GM23338 (cell line): Measurements from ENCODE around the gene SCAANT1. TPM values are rescaled to one million over a fixed set of nuclear protein-coding genes. Genes with fewer than 3 reads are reported as not detected.
A peak's percentile ranks its signal among the peaks of the same experiment; 100 is the strongest.

Experiments
- ATAC-seq: fragments of 200-7000 bp; cut with Tn5 transposase; 3 replicates; pipeline ENCODE4 v1.9.1; 2020
- DNase-seq: peaks from one replicate; pipeline ENCODE4 v3.0.0-alpha.2; 2015; ENCODE audit warnings: low spot score
- H2AFZ ChIP-seq: fragments of 200-600 bp; sonication (generic); 2 replicates; pipeline ENCODE4 v1.8.0; 2016; ENCODE audit warnings: antibody characterized with exemption, mild to moderate bottlenecking, moderate library complexity
- H3F3A ChIP-seq: fragments of 200-600 bp; sonication (generic); replicated peaks from 2 replicates; pipeline ENCODE4 v1.8.0; 2017; ENCODE audit warnings: antibody characterized with exemption, mixed run types, low read depth
- H3K27ac ChIP-seq: fragments of 200-600 bp; sonication (generic); 2 replicates; pipeline ENCODE4 v1.6.1; 2016; ENCODE audit warnings: low read depth
- H3K27me3 ChIP-seq: fragments of 200-600 bp; sonication (generic); 2 replicates; pipeline ENCODE4 v1.8.0; 2016; ENCODE audit warnings: mild to moderate bottlenecking, mixed run types, moderate library complexity; ENCODE audit not compliant: insufficient read depth
- H3K36me3 ChIP-seq: fragments of 200-600 bp; sonication (generic); 2 replicates; pipeline ENCODE4 v1.8.0; 2016; ENCODE audit warnings: mild to moderate bottlenecking; ENCODE audit not compliant: insufficient read depth
- H3K4me1 ChIP-seq: fragments of 200-600 bp; sonication (generic); 2 replicates; pipeline ENCODE4 v1.8.0; 2016; ENCODE audit warnings: mild to moderate bottlenecking, moderate library complexity; ENCODE audit not compliant: insufficient read depth
- H3K4me2 ChIP-seq: fragments of 200-600 bp; sonication (generic); 2 replicates; pipeline ENCODE4 v1.7.1; 2017; ENCODE audit warnings: mixed run types
- H3K4me3 ChIP-seq: fragments of 200-600 bp; sonication (generic); 2 replicates; pipeline ENCODE4 v1.6.1; 2016; ENCODE audit warnings: mixed run types
- H3K79me2 ChIP-seq: fragments of 200-600 bp; sonication (generic); replicated peaks from 2 replicates; pipeline ENCODE4 v1.8.0; 2017; ENCODE audit warnings: mild to moderate bottlenecking; ENCODE audit not compliant: insufficient read depth
- H3K9me2 ChIP-seq: fragments of 200-600 bp; sonication (generic); 2 replicates; pipeline ENCODE4 v1.8.0; 2017; ENCODE audit not compliant: insufficient read depth
- H4K20me1 ChIP-seq: fragments of 200-600 bp; sonication (generic); replicated peaks from 2 replicates; pipeline ENCODE4 v1.8.0; 2017; ENCODE audit warnings: mild to moderate bottlenecking; ENCODE audit not compliant: insufficient read depth
- H3K27ac Mint-ChIP-seq: 2 replicates; pipeline ENCODE4 v1.8.0; 2020; ENCODE audit warnings: inconsistent platforms, mild to moderate bottlenecking, moderate library complexity, mixed read lengths
- H3K27me3 Mint-ChIP-seq: 3 replicates; pipeline ENCODE4 v1.8.0; 2022; ENCODE audit warnings: low read depth, mild to moderate bottlenecking, moderate library complexity, mixed read lengths, inconsistent platforms; ENCODE audit not compliant: insufficient read depth, poor library complexity
- H3K36me3 Mint-ChIP-seq: 3 replicates; pipeline ENCODE4 v1.8.0; 2021; ENCODE audit warnings: low read depth, mild to moderate bottlenecking, inconsistent platforms, moderate library complexity, mixed read lengths
- H3K4me1 Mint-ChIP-seq: 3 replicates; pipeline ENCODE4 v1.8.0; 2020; ENCODE audit warnings: mild to moderate bottlenecking, inconsistent platforms, mixed read lengths
- H3K4me3 Mint-ChIP-seq: 3 replicates; pipeline ENCODE4 v1.8.0; 2021; ENCODE audit warnings: moderate library complexity, mild to moderate bottlenecking, inconsistent platforms, mixed read lengths
- H3K9me3 Mint-ChIP-seq: 3 replicates; pipeline ENCODE4 v1.8.0; 2020; ENCODE audit warnings: moderate library complexity, mild to moderate bottlenecking, inconsistent platforms, mixed read lengths
- CREB1 ChIP-seq: fragments of 250-450 bp; sonication (Bioruptor Pico); IDR thresholded peaks from 2 replicates; pipeline ENCODE4 v1.5.0; 2020; ENCODE audit warnings: low read depth, mild to moderate bottlenecking, moderate library complexity
- ETS1 ChIP-seq: IDR thresholded peaks from 2 replicates; pipeline ENCODE4 v1.6.1; 2016; ENCODE audit warnings: antibody characterized with exemption
- EZH2 ChIP-seq: fragments of 200-600 bp; sonication (generic); IDR thresholded peaks from one replicate; pipeline ENCODE4 v1.8.0; 2017; ENCODE audit warnings: antibody characterized with exemption, mild to moderate bottlenecking, low read depth; ENCODE audit not compliant: unreplicated experiment
- EZH2phosphoT487 ChIP-seq: fragments of 200-600 bp; sonication (generic); IDR thresholded peaks from one replicate; pipeline ENCODE4 v1.8.1; 2018; ENCODE audit warnings: antibody characterized with exemption; ENCODE audit not compliant: unreplicated experiment
- JUNB ChIP-seq: IDR thresholded peaks from one replicate; pipeline ENCODE4 v1.6.1; 2016; ENCODE audit warnings: antibody characterized with exemption; ENCODE audit not compliant: unreplicated experiment
- POLR2AphosphoS5 ChIP-seq: IDR thresholded peaks from 2 replicates; pipeline ENCODE4 v1.6.1; 2016; ENCODE audit warnings: antibody characterized with exemption, low read depth
- STAT1 ChIP-seq: IDR thresholded peaks from one replicate; pipeline ENCODE4 v1.6.1; 2016; ENCODE audit warnings: antibody characterized with exemption; ENCODE audit not compliant: unreplicated experiment
- ZNF114 ChIP-seq: fragments of 250-450 bp; sonication (Bioruptor Pico); IDR thresholded peaks from 2 replicates; pipeline ENCODE4 v1.5.0; 2020; ENCODE audit warnings: mild to moderate bottlenecking, moderate library complexity
- ZNF331 ChIP-seq: fragments of 250-450 bp; sonication (Bioruptor Pico); IDR thresholded peaks from 2 replicates; pipeline ENCODE4 v1.5.0; 2020; ENCODE audit warnings: low read depth, mild to moderate bottlenecking, moderate library complexity
- polyA plus RNA-seq: library from polyadenylated mRNA; unstranded; fragments of >200 nt; fragmentation: Nextera tagmentation; extraction: Ambion mirVana; gene quantifications from 2 replicates; pipeline ENCODE4 v1.2.1, GENCODE V29; 2016
- total RNA-seq: library from RNA; depleted of rRNA; stranded (reverse); fragments of >200 nt; shearing (Covaris generic); gene quantifications from 2 replicates; pipeline ENCODE4 v1.2.3, GENCODE V29; 2014
- TF ChIP-seq, protein P1 (sequence below), 2 experiments: fragments of 200-600 bp in 1 of 2; sonication (generic) in 1 of 2; conservative IDR thresholded peaks; 2 replicates each; pipeline versions ENCODE4 v1.5.1 to v1.6.1; 2016 to 2017; ENCODE audit warnings: antibody characterized with exemption in 2 of 2, low read depth in 2 of 2, mild to moderate bottlenecking in 2 of 2, moderate library complexity in 1 of 2
- TF ChIP-seq, protein P2 (sequence below): IDR thresholded peaks from one replicate; pipeline ENCODE4 v1.6.1; 2018; ENCODE audit warnings: antibody characterized with exemption; ENCODE audit not compliant: unreplicated experiment

SCAANT1 gene
- total and polyA plus RNA-seq, 2 experiments from 2014 or later = 1.2 TPM; not detected in 1

- TF ChIP-seq, protein P1, sequence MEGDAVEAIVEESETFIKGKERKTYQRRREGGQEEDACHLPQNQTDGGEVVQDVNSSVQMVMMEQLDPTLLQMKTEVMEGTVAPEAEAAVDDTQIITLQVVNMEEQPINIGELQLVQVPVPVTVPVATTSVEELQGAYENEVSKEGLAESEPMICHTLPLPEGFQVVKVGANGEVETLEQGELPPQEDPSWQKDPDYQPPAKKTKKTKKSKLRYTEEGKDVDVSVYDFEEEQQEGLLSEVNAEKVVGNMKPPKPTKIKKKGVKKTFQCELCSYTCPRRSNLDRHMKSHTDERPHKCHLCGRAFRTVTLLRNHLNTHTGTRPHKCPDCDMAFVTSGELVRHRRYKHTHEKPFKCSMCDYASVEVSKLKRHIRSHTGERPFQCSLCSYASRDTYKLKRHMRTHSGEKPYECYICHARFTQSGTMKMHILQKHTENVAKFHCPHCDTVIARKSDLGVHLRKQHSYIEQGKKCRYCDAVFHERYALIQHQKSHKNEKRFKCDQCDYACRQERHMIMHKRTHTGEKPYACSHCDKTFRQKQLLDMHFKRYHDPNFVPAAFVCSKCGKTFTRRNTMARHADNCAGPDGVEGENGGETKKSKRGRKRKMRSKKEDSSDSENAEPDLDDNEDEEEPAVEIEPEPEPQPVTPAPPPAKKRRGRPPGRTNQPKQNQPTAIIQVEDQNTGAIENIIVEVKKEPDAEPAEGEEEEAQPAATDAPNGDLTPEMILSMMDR (conservative IDR thresholded peaks at IDR 0.05; ENCODE audit: low read depth in 2 of 2) = no peak
- TF ChIP-seq ETS1 (no peak), ZNF114 (no peak), STAT1 (no peak), ZNF331 (CRISPR knock-in tag) (no peak), JUNB (no peak), EZH2phosphoT487 (no peak), EZH2 (no peak), CREB1 (CRISPR knock-in tag) (no peak)
- TF ChIP-seq, protein P2, sequence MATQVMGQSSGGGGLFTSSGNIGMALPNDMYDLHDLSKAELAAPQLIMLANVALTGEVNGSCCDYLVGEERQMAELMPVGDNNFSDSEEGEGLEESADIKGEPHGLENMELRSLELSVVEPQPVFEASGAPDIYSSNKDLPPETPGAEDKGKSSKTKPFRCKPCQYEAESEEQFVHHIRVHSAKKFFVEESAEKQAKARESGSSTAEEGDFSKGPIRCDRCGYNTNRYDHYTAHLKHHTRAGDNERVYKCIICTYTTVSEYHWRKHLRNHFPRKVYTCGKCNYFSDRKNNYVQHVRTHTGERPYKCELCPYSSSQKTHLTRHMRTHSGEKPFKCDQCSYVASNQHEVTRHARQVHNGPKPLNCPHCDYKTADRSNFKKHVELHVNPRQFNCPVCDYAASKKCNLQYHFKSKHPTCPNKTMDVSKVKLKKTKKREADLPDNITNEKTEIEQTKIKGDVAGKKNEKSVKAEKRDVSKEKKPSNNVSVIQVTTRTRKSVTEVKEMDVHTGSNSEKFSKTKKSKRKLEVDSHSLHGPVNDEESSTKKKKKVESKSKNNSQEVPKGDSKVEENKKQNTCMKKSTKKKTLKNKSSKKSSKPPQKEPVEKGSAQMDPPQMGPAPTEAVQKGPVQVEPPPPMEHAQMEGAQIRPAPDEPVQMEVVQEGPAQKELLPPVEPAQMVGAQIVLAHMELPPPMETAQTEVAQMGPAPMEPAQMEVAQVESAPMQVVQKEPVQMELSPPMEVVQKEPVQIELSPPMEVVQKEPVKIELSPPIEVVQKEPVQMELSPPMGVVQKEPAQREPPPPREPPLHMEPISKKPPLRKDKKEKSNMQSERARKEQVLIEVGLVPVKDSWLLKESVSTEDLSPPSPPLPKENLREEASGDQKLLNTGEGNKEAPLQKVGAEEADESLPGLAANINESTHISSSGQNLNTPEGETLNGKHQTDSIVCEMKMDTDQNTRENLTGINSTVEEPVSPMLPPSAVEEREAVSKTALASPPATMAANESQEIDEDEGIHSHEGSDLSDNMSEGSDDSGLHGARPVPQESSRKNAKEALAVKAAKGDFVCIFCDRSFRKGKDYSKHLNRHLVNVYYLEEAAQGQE = no peak
These were observed 37.4 kb downstream of the SCAANT1 start (continued) for GRCh38 chr3:63874769-63875168.

GRCh38 chr3:63872135-63872924, 39.9 kb downstream of the SCAANT1 start:
- Histone ChIP-seq H3K27ac (no peak overlapping the region), H3K4me2 (no peak overlapping the region), H3K79me2 (peaks cover 99% of the 10 kb centered on the region), H2AFZ (no peak overlapping the region), H3K9me2 (no peaks in the 10 kb centered on the region), H3K4me3 (no peak overlapping the region), H3F3A (no peaks in the 10 kb centered on the region), H3K36me3 (no peaks in the 10 kb centered on the region), H3K4me1 (peaks cover 16% of the 10 kb centered on the region), H4K20me1 (no peaks in the 10 kb centered on the region), H3K27me3 (no peaks in the 10 kb centered on the region)
- Mint-ChIP-seq H3K27ac (no peak overlapping the region), H3K4me3 (no peak overlapping the region), H3K4me1 (peaks cover 26% of the 10 kb centered on the region), H3K27me3 (no peaks in the 10 kb centered on the region), H3K9me3 (no peaks in the 10 kb centered on the region), H3K36me3 (no peaks in the 10 kb centered on the region)
- no peak for DNase-seq
- TF ChIP-seq JUNB = no peak
- no peak for TF ChIP-seq CREB1 (CRISPR knock-in tag)
- no peak for TF ChIP-seq EZH2
- no peak for TF ChIP-seq POLR2AphosphoS5
- TF ChIP-seq, protein P2 = no peak
- no peak for TF ChIP-seq STAT1
- no peak for TF ChIP-seq ZNF114
- TF ChIP-seq ZNF331 (CRISPR knock-in tag) = no peak
- peak; percentile 44; the same call in 2 of the 3 replicates for ATAC-seq
